A549 (cell line): ENCODE data around the gene AMIGO1. TPM values are rescaled to one million over a fixed set of nuclear protein-coding genes. Genes with fewer than 3 reads are reported as not detected.

Experiments
- ATAC-seq, 2 experiments: fragments of 200-7000 bp in 1 of 2; fragments of >200 bp in 1 of 2; cut with Nextera tagmentation in 1 of 2; cut with Tn5 transposase in 1 of 2; 3 replicates each; pipeline versions ENCODE4 v1.8.0 to v1.9.1; 2018 to 2020; ENCODE audit warnings: mild to moderate bottlenecking in 1 of 2, moderate library complexity in 1 of 2
- CTCF ChIA-PET: fragments of 300-600 bp; sonication (Branson Sonifier 250); formaldehyde crosslinking; extraction: SDS; loops from one replicate; lab custom pipeline; 2021; ENCODE audit warnings: antibody characterized with exemption, inconsistent platforms; lab: Yijun Ruan, JAX
- POLR2A ChIA-PET: fragments of 350-600 bp; formaldehyde crosslinking; extraction: SDS; loops from one replicate; lab custom pipeline; 2021; ENCODE audit warnings: antibody characterized with exemption, inconsistent platforms; lab: Yijun Ruan, JAX
- DNase-seq, 2 experiments: peaks; one replicate each; pipeline versions ENCODE4 v3.0.0 to v3.0.0-alpha.2; 2011 to 2016; ENCODE audit warnings: low read depth in 1 of 2, low spot score in 1 of 2
- FAIRE-seq: peaks from 2 replicates; lab custom pipeline; 2011; peaks lifted over from hg19 to GRCh38; lab: Jason Lieb, UNC
- H3K27ac ChIP-seq, 2 experiments: fragments of >200 bp; sonication (Bioruptor Twin); formaldehyde crosslinking; 3 replicates each; pipeline ENCODE4 v1.5.1; 2016 to 2017
- H3K4me1 ChIP-seq: fragments of >200 bp; sonication (Bioruptor Twin); formaldehyde crosslinking; 3 replicates; pipeline ENCODE4 v1.6.1; 2016
- H3K4me2 ChIP-seq: fragments of >200 bp; sonication (Bioruptor Twin); formaldehyde crosslinking; 3 replicates; pipeline ENCODE4 v1.6.1; 2016
- H3K4me3 ChIP-seq: fragments of >200 bp; sonication (Bioruptor Twin); formaldehyde crosslinking; 3 replicates; pipeline ENCODE4 v1.5.1; 2016
- H3K9me3 ChIP-seq: fragments of >200 bp; sonication (Bioruptor Twin); formaldehyde crosslinking; 3 replicates; pipeline ENCODE4 v1.6.1; 2016
- ATOH8 ChIP-seq: fragments of 250-450 bp; sonication (Bioruptor Pico); IDR thresholded peaks from 2 replicates; pipeline ENCODE4 v1.5.0; 2020; ENCODE audit warnings: low read depth, mild to moderate bottlenecking, moderate library complexity
- BHLHE40 ChIP-seq: IDR thresholded peaks from 2 replicates; pipeline ENCODE4 v1.6.1; 2012; ENCODE audit warnings: low read depth, low read length, inconsistent platforms
- CHD2 ChIP-seq: fragments of 150-350 bp; IDR thresholded peaks from 2 replicates; pipeline ENCODE4 v1.6.1; 2014; ENCODE audit warnings: low read length; ENCODE audit not compliant: partially characterized antibody
- EHF ChIP-seq: fragments of 250-450 bp; sonication (Bioruptor Pico); IDR thresholded peaks from 2 replicates; pipeline ENCODE4 v1.5.0; 2020; ENCODE audit warnings: mild to moderate bottlenecking
- ESRRA ChIP-seq: fragments of 150-350 bp; IDR thresholded peaks from 2 replicates; pipeline ENCODE4 v1.6.1; 2014; ENCODE audit warnings: mild to moderate bottlenecking, low read length, borderline replicate concordance
- FOXS1 ChIP-seq: fragments of 250-450 bp; sonication (Bioruptor Pico); IDR thresholded peaks from 2 replicates; pipeline ENCODE4 v1.5.0; 2020; ENCODE audit warnings: mild to moderate bottlenecking, moderate library complexity
- HES2 ChIP-seq: fragments of >200 bp; sonication (Bioruptor Twin); formaldehyde crosslinking; IDR thresholded peaks from 2 replicates; pipeline ENCODE4 v1.6.1; 2016
- HEYL ChIP-seq: fragments of 250-450 bp; sonication (Bioruptor Pico); IDR thresholded peaks from 2 replicates; pipeline ENCODE4 v1.8.0; 2021; ENCODE audit warnings: mild to moderate bottlenecking, moderate library complexity
- HOXB13 ChIP-seq: fragments of 250-450 bp; sonication (Bioruptor Pico); IDR thresholded peaks from 2 replicates; pipeline ENCODE4 v1.5.0; 2020; ENCODE audit warnings: low read depth, mild to moderate bottlenecking, moderate library complexity
- KDM1A ChIP-seq: fragments of 200-600 bp; sonication (generic); IDR thresholded peaks from 2 replicates; pipeline ENCODE4 v1.6.1; 2016; ENCODE audit warnings: low read depth, mild to moderate bottlenecking
- KDM5A ChIP-seq: fragments of 200-600 bp; sonication (generic); IDR thresholded peaks from 2 replicates; pipeline ENCODE4 v1.6.1; 2016; ENCODE audit warnings: antibody characterized with exemption, mild to moderate bottlenecking
- MYC ChIP-seq: IDR thresholded peaks from 2 replicates; pipeline ENCODE4 v1.6.1; 2012; ENCODE audit warnings: mild to moderate bottlenecking, inconsistent platforms, low read length, improper control_type of control experiment, borderline replicate concordance
- PBX3 ChIP-seq: IDR thresholded peaks from 2 replicates; pipeline ENCODE4 v1.6.1; 2012
- RARB ChIP-seq: fragments of 250-450 bp; sonication (Bioruptor Pico); IDR thresholded peaks from 2 replicates; pipeline ENCODE4 v1.8.0; 2021; ENCODE audit warnings: mild to moderate bottlenecking, moderate library complexity
- RCOR1 ChIP-seq: fragments of 150-350 bp; IDR thresholded peaks from 2 replicates; pipeline ENCODE4 v1.6.1; 2014; ENCODE audit warnings: antibody characterized with exemption, low read length, low read depth
- RNF2 ChIP-seq: fragments of 200-600 bp; sonication (generic); IDR thresholded peaks from 2 replicates; pipeline ENCODE4 v1.6.1; 2016; ENCODE audit warnings: low read depth, mild to moderate bottlenecking, antibody characterized with exemption, moderate library complexity, borderline replicate concordance
- SMC3 ChIP-seq: fragments of >200 bp; sonication (Bioruptor Twin); formaldehyde crosslinking; IDR thresholded peaks from 3 replicates; pipeline ENCODE4 v1.6.1; 2018; ENCODE audit warnings: inconsistent platforms
- SREBF2 ChIP-seq: fragments of 450-650 bp; IDR thresholded peaks from 2 replicates; pipeline ENCODE4 v1.6.1; 2014; ENCODE audit warnings: mild to moderate bottlenecking, moderate library complexity
- TP53 ChIP-seq: fragments of 250-450 bp; sonication (Bioruptor Pico); IDR thresholded peaks from 2 replicates; pipeline ENCODE4 v1.5.0; 2021; ENCODE audit warnings: mild to moderate bottlenecking, moderate library complexity
- USF2 ChIP-seq: fragments of 450-650 bp; IDR thresholded peaks from 2 replicates; pipeline ENCODE4 v1.6.1; 2014; ENCODE audit warnings: antibody characterized with exemption
- ZSCAN20 ChIP-seq: fragments of 250-450 bp; sonication (Bioruptor Pico); IDR thresholded peaks from 2 replicates; pipeline ENCODE4 v1.8.0; 2022; ENCODE audit warnings: mild to moderate bottlenecking, moderate library complexity
- WGBS: methylation state at CpG from one replicate; pipeline ENCODE4 v1.1.6; 2017; ENCODE audit errors: missing lambda C conversion rate; 5-methylcytosine and 5-hydroxymethylcytosine counted together
- polyA plus RNA-seq, 4 experiments: library from polyadenylated mRNA; depleted of rRNA in 3 of 4; stranded (reverse); fragments of >200 nt; fragmentation: RNase III in 1 of 4; extraction: RNeasy Plus Mini Kit Qiagen cat#74134 plus additional on column Dnase treatment in 1 of 4; gene quantifications; 2 replicates in 3 of 4; 3 replicates in 1 of 4; pipeline ENCODE4 v1.2.3, GENCODE V29; 2011 to 2017
- TF ChIP-seq, protein P1 (sequence below): fragments of 200-600 bp; sonication (generic); IDR thresholded peaks from 2 replicates; pipeline ENCODE4 v1.6.1; 2016; ENCODE audit warnings: antibody characterized with exemption, mild to moderate bottlenecking, moderate library complexity

Gene AMIGO1
- polyA plus RNA-seq, 2 of the 4 experiments (the other 2 are of a cell fraction), result 0.43 to 1.2 TPM

- H3K4me1 ChIP-seq, result no peaks in the 10 kb centered on the region
- H3K27ac ChIP-seq, result no peak overlapping the region
- 90% methylated on average over 2 of the region's 3 CpGs for WGBS
- ChIA-PET POLR2A (no interaction called here), CTCF (interaction anchor here (1.4 to 21.4 kb wide), 6 partner anchors 8 to 233 kb away, joined by 3 to 749 read pairs (median 80); partner anchors contain the start of genes ATXN7L2 and CYB561D1)
- H3K9me3 ChIP-seq, result no peaks in the 10 kb centered on the region
- no peak for TF ChIP-seq HEYL (CRISPR knock-in tag)
- no peak for TF ChIP-seq USF2
- no peak for TF ChIP-seq PBX3
- TF ChIP-seq KDM5A, result no peak
- no peak for TF ChIP-seq SMC3
- no peak for TF ChIP-seq MYC
- no peak for TF ChIP-seq CHD2
- no peak for ATAC-seq
- FAIRE-seq, result no peak
- DNase-seq, result no peak
- H3K4me2 ChIP-seq, result no peak overlapping the region
- no peak overlapping the region for H3K4me3 ChIP-seq
These were observed 31.6 kb upstream of the AMIGO1 start for GRCh38 chr1:109541102-109541501.

DNA sequence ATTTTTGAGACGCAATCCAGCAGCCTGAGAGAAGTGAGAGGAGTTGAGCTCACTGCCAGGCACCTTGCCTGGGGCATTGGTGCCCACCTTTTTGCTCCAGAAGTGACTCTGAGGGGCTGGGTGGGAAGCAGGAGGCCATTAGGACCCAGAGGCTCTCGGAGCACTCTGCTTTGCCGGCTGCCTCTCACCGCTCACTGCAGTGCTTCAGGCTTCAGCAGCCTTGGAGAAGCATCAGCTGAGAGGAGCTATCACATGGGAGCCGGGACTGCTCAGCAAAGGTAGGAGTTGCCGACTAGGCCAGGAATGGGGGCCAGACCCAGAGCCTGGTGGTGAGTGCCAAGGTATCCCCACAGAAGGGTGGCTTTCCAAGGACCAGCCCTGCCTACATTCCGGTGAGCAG is 30.1 kb upstream of the AMIGO1 start, which contains the start of gene GPR61:
TSS of gene GPR61 (plus strand) at position 197 of the 400 bp plus-strand sequence. CDS start 3,151 bp downstream, outside the sequence.
- H3K4me3 ChIP-seq, result no peak within 1 kb of the TSS
- DNase-seq (no peak), ATAC-seq (no peak), FAIRE-seq (no peak)
- WGBS, result no CpG with 5 or more reads among the region's 7 CpGs
- H3K4me1 ChIP-seq, result no peaks in the 10 kb centered on the region
- ChIA-PET CTCF (interaction anchor here (1.4 to 21.4 kb wide), 6 partner anchors 7 to 235 kb away, joined by 3 to 749 read pairs (median 76); partner anchors contain the start of genes ATXN7L2 and CYB561D1), POLR2A (no interaction called here)
- no peaks in the 10 kb centered on the region for H3K9me3 ChIP-seq
- TF ChIP-seq, protein P1, sequence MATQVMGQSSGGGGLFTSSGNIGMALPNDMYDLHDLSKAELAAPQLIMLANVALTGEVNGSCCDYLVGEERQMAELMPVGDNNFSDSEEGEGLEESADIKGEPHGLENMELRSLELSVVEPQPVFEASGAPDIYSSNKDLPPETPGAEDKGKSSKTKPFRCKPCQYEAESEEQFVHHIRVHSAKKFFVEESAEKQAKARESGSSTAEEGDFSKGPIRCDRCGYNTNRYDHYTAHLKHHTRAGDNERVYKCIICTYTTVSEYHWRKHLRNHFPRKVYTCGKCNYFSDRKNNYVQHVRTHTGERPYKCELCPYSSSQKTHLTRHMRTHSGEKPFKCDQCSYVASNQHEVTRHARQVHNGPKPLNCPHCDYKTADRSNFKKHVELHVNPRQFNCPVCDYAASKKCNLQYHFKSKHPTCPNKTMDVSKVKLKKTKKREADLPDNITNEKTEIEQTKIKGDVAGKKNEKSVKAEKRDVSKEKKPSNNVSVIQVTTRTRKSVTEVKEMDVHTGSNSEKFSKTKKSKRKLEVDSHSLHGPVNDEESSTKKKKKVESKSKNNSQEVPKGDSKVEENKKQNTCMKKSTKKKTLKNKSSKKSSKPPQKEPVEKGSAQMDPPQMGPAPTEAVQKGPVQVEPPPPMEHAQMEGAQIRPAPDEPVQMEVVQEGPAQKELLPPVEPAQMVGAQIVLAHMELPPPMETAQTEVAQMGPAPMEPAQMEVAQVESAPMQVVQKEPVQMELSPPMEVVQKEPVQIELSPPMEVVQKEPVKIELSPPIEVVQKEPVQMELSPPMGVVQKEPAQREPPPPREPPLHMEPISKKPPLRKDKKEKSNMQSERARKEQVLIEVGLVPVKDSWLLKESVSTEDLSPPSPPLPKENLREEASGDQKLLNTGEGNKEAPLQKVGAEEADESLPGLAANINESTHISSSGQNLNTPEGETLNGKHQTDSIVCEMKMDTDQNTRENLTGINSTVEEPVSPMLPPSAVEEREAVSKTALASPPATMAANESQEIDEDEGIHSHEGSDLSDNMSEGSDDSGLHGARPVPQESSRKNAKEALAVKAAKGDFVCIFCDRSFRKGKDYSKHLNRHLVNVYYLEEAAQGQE, result no peak
- TF ChIP-seq SREBF2 (no peak), ESRRA (no peak), ZSCAN20 (CRISPR knock-in tag) (no peak), HES2 (no peak)
- H3K4me2 ChIP-seq, result no peak within 1 kb of the TSS
- H3K27ac ChIP-seq, result no peak within 1 kb of the TSS

GRCh38 chr1:109538827-109539555 is 29.5 kb upstream of the AMIGO1 start:
- FAIRE-seq (no peak), ATAC-seq (no peak), DNase-seq (no peak)
- no peaks in the 10 kb centered on the region for H3K4me1 ChIP-seq
- H3K27ac ChIP-seq, result no peak overlapping the region
- no peaks in the 10 kb centered on the region for H3K9me3 ChIP-seq
- CTCF ChIA-PET, result interaction anchor here (1.5 to 21.4 kb wide), 8 partner anchors 3 to 235 kb away, joined by 4 to 749 read pairs (median 76); partner anchors contain the start of genes ATXN7L2, CYB561D1 and GPR61
- no peak overlapping the region for H3K4me2 ChIP-seq
- 43% methylated on average over 5 of the region's 9 CpGs for WGBS
- POLR2A ChIA-PET, result interaction anchor here (0.9 kb wide), 1 partner anchor 9 kb away, joined by 4 read pairs; the partner anchor contains the start of gene GNAI3
- H3K4me3 ChIP-seq, result no peak overlapping the region
- no peak for TF ChIP-seq MYC
- TF ChIP-seq HEYL (CRISPR knock-in tag), result no peak
- no peak for TF ChIP-seq RNF2
- TF ChIP-seq TP53 (CRISPR knock-in tag), result no peak
- no peak for TF ChIP-seq SMC3
- no peak for TF ChIP-seq HES2
- no peak for TF ChIP-seq ATOH8 (CRISPR knock-in tag)
- no peak for TF ChIP-seq FOXS1 (CRISPR knock-in tag)
- TF ChIP-seq KDM1A, result no peak
- TF ChIP-seq EHF, result no peak
- TF ChIP-seq RCOR1, result no peak
- TF ChIP-seq BHLHE40, result no peak
- no peak for TF ChIP-seq HOXB13 (CRISPR knock-in tag)
- TF ChIP-seq RARB, result no peak
